ENCODE measurements around the gene FBXO28. TPM values are rescaled to one million over a fixed set of nuclear protein-coding genes. Genes with fewer than 3 reads are reported as not detected.
A peak's percentile ranks its signal among the peaks of the same experiment; 100 is the strongest.

The FBXO28 gene
- total RNA-seq, 1 experiment from 2014 or later = 35.9 TPM

DNA sequence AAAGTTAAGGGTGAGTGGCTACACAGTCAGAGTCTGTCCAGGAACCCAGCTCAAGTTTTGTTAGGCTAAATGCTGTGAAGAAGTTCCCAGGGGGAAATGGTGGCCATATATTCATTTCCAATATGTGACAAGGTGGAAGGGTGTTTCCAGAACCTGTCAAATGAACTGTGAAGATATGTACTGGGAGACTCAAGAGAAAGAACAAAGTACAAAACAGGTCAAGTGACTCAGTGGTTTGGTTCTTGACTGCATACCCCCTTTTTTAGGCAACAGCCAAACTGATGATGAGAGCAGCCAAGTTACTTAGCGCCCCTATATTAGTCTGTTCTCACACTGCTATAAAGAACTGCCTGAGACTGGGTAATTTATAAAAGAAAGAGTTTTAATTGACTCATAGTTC, 18.6 kb upstream of the FBXO28 start:
- no peak for DNase-seq (ENCODE audit: low read depth)

DNA sequence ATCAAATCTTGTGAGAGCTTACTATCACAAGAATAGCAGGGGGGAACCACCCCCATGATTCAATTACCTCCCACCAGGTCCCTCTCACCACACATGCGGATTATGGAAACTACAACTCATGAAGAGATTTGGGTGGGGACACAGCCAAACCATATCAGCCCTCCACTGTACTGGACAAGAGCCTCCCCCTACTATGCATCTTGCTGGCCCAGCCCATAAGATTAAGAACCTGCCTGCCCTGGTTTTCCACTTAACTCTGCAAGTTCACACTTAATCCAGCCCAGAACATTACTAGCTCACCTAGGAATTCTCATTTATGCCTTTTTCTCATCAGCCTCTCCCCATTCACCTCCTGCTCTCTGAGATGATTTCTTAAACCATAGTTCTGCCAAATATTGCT, 18.0 kb upstream of the FBXO28 start:
- no peak for DNase-seq (ENCODE audit: low read depth)

DNA sequence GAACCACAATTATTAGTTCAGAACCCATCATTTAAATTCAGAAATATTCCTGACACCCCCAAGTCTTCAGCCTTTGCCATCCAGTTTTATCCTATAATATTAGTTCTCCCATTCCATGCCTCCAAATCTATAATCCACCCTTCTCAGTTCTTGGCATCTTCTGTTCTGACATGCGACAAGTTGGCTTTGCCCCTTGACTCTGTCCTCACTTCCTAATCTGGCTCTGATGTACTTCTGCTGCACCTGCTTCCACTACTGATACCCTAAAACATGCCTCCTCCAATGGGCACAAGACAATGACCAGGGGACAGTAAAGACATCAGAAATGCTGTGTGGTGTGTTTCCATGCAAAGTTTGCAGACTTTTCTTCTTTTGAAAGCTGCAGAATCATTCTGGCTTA, 17.1 kb upstream of the FBXO28 start:
- no peak for DNase-seq (ENCODE audit: low read depth)

DNA sequence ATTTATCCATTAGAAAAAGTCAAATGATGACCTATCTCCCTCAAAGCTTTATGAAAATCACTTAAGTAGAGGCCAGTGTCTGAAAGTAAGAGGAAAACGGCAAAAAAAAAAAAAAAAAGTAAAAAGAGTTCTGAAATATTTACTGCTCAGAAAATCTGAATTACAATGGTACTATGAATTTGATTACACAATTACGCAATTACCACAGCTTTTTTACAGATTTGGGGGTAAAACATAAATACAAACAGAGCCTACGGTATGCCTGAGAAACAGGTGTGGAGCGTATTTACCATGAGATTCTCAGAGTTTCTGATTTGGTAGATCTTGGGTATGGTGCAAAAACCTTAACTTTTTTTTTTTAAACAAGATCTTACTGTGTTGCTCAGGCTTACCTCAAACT, 15.9 kb upstream of the FBXO28 start:
- no peak for DNase-seq (ENCODE audit: low read depth)

DNA sequence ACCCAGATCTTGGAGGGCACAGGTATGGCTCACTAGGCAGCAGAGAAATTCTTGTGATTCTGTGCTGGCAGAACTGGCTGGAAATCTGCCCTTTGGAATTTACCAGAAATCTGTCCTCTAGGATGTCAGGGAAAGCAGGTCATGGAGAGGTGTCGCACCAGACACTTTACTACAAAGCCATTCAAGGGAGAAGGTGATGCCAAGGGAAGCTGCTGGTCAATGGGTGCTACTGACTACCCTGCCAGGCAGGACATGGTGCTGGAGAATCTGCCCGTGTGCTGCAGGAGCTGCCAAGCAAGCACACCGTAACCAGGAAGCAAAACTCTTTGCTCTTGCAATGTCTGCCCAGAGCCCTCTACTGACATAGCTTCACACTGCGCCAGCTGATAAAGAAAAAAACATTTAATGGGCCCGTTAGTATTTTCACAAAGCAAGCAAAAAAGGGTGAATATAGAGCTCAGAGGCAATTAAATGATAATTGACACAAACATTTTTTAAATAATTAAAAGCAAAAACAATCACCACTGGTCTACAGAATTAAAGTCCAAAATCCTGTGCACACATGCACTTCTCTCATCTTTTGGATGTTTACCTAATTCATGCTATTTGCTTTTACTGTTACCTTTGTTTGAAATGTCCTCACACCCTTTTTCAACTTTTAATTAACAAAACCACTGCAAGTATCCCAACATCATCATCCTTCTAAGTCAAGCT, 7.2 kb upstream of the FBXO28 start:
- DNase-seq (ENCODE audit: low read depth) = peak; percentile 72

DNA sequence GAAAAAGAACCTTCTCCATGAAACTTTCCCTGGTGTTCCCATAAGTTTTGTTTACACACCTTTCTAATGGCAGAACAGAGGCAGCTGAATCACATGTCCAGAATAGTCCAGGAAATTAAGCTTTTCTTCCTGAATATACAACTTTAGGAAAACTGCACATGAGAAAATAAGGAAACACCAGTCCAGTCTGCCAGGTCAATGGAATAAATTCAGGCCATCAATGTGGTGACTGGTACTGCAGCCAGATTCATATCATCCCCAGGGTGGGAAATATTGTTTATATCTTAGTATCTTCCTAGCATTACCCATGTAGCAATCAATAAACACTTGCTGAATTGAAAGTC, 6.7 kb upstream of the FBXO28 start:
- no peak for DNase-seq (ENCODE audit: low read depth)

DNA sequence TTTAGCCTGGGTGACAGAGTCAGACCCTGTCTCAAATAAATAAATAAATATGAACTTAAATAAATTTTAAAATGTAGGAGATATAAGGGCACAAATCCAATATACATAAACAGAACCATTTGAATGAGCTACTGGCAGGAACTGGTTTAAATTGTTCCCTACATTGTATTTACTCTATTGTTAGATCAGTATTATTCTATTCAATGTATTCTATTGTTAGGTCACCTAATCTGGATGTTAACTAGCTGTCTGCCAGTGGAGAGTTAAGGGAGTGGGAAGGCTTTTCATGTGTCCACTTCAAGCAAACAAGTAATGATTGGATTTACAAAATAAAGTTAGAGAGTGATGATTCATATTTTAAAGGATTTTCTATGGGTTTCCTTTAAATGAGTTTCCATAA, 4.9 kb upstream of the FBXO28 start:
- no peak for DNase-seq (ENCODE audit: low read depth)

DNA sequence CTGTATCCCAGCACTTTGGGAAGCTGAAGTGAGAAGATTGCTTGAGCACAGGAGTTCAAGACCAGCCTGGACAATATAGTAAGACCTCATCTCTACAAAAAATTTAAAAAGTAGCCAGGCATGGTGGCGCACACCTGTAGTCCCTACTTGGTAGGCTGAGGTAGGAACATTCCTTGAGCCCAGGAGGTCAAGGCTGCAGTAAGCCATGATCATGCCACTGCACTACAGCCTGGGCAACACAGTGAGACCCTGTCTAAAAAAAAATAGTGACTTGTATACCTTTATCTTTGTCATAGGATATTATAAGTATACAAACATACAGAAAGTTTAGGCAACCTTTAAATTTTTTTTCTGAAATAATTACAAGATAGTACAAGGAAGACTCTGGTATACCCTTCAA, 3.9 kb upstream of the FBXO28 start:
- no peak for DNase-seq (ENCODE audit: low read depth)

DNA sequence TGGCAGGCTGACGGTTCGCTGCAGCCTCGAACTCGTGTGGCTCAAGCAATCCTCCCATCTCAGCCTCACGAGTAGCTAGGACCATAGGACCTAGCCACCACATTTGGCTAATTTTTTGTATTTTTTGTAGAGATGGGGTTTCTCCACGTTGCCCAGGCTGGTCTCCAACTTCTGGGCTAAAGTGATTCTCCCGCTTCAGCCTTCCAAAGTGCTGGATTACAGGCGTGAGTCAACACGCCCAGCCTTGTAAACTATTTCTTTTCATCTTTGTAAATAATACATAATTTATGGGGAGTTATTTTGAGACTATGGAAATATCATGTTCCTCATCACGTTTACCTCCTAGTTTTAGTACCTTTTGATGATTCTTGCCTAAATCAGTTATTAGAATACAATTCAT, 906 bp upstream of the FBXO28 start:
- no peak for DNase-seq (ENCODE audit: low read depth)

DNA sequence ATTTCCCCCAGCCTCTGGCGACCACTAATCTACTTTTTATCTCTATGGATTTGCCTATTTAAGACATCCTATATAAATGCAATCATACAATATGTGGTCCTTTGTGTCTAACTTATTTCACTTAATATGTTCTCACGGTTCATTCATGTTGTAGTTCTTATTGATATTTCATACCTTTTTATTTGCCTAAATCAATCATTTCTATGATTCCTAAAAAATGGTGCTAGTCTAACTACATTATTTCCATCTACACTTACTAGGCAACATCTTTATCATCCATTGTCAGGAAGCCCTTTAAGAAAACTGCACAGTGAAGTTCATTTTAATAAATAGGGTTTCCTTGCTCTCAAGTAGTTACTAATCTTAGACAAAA, 380 bp upstream of the FBXO28 start:
- no peak for DNase-seq (ENCODE audit: low read depth)

DNA sequence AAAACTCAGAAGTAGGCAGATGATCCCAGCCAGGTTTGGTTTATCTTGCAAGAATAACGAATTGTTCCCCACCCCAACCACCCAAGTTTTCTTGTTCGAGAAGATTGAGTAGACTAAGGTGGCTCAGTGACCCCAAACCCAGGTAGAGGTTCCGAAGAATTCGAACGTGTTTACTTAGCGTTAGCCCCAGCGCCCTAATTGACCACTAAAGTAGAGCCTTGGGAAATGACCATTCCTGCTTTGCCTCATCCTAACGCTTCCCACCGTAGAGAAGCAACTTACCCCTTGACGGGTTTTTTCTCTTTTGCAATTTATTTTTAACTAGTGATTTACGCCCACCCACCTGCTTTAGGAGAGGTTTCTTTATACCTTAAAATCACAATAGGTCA, 870 bp downstream of the FBXO28 start:
- DNase-seq (ENCODE audit: low read depth) = peak; percentile 18

DNA sequence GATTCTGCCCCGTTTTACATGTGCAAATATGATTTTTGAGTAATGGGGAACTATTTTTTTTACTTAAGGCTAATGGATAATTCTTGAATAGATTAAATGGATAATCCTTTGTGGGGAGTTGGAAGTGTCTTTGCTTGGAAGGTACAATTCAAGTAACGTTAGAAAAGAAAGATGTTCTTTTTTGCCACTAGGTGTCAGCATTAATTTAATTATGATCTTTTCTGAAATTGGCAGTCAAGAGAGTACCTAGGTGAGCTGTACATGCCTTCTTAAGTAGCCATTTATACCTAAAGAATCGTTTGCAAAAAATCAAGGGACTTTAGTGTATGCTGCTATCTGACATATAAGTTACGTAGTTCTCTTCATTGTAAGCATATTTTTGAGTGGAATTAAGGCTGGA, 2.2 kb downstream of the FBXO28 start:
- peak; percentile 67 for DNase-seq (ENCODE audit: low read depth)

DNA sequence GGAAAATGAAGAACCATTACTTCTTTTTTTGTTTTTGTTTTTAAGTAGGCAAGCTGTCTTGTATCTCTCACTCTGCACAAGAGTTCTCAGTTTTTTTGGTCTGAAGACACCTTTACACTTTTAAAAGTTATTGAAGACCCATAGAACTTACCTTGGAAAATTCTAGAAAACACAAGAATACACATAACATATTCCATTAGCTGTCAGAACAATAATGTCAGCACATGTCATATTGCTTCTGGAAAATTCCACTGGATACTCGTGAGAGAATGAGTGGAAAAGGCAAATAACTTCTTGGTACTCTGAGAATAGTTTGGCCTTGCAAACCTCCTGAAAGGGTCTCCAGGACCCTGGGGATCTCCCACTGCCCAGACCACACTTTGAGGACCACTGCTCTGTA, 4.8 kb downstream of the FBXO28 start:
- no peak for DNase-seq (ENCODE audit: low read depth)

DNA sequence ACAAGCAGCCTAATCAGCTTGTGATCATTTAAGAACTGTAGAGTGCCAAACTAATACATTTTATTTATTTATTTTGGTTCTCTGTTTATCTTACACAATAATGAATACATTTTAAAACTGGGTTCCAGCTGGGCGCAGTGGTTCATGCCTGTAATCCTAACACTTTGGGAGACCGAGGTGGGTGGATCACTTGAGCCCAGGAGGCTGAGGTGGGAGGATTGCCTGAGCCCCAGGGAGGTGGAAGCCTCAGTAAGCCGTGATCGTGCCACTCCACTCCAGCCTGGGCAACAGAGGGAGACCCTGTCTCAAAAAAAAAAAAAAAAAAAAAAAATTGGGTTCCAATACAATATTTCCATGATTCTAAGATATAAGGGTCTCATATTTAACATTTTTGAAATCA, 9.2 kb downstream of the FBXO28 start:
- DNase-seq (ENCODE audit: low read depth) = no peak

DNA sequence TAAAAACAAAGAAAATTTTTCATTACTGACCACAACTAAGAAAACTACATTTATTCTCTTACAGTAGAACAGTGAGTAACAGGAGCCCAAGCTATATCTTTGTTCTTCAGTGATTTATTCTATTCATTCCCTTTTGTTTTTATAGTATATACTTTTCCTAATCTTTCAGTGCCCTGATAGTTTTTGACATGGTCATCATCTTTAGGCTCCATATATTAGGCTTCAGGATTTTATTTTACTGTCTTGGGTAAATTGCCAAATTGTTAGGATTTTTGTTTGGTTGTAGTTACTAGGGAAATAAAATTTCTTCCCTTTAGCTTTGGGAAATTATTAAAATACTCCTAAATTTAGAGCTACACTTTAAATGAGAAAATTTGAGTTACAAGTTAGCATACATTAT, 10.3 kb downstream of the FBXO28 start:
- DNase-seq (ENCODE audit: low read depth) = no peak

DNA sequence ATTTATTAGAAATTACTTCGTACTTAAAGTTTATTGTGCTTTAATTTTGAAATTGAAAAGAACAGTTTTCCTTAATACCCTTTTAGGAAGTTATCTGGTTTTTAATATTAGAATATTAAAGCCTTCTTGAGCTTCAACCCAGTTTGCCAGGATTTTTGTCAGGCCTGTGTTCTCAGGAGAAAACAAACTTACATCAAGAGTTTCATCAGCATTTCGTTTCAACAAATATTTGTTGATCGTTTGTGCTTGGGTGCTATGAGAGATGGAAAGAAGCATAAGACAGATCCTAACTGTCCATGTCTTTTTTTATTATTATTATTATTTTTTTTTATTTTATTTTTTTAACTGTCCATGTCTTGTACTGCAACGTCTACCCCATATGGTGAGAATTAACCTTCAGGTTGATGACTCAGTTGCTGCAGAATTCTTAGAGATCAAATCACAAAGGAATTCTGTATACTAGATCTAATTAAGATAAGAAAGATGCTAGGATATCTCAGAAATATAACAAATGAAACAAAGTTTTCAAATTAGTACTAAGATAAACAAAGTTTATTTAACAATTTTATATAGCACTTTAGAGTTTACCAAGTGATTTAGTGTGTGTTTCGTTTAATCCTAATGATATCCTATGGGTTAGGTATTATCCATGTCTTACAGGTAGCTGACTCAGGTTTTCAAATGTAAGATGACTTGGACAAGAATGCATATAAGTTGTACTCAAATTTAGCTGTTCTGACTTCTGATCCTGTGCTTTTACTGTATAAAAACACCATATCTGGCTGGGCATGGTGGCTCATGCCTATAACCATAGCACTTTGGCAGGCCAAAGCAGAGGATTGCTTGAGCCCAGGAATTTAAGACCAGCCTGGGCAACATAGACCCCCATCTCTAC, 14.3 kb downstream of the FBXO28 start:
- peak; percentile 77 for DNase-seq (ENCODE audit: low read depth)

DNA sequence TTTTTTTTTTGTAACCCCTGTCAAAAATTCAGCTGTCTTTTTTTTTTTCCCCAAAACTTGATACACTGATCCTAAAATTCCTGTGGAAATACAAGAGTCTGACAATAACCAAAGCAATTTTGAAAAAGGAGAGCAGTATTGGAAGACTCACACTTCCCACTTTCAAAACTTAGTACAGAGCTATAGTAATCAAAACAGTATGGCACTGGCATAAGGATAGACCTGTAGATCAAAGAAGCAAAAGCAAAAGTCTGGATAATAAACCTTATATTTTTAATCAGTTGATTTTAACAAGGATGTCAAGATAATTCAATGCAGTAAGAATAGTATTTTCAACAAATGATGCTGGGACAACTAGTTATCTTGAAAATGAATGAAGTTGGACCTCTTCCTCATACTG, 17.3 kb downstream of the FBXO28 start:
- DNase-seq (ENCODE audit: low read depth) = no peak

DNA sequence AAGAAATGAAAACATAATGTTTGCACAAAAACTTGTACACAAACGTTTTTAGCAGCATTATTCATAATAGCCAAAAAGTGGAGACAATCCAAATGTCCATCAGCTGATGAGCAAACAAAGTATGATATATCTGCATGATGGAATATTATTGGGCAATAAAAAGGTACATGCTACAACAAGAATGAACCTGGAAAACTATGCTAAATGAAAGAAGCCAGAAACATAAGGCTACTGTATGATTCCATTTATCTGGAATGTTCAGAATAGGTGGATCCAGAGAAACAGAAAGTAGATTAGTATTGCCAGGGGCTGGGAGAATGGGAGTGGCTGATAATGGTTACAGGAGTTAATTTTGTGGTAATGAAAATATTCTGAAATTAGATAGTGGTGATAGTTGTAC, 19.0 kb downstream of the FBXO28 start:
- no peak for DNase-seq (ENCODE audit: low read depth)

DNA sequence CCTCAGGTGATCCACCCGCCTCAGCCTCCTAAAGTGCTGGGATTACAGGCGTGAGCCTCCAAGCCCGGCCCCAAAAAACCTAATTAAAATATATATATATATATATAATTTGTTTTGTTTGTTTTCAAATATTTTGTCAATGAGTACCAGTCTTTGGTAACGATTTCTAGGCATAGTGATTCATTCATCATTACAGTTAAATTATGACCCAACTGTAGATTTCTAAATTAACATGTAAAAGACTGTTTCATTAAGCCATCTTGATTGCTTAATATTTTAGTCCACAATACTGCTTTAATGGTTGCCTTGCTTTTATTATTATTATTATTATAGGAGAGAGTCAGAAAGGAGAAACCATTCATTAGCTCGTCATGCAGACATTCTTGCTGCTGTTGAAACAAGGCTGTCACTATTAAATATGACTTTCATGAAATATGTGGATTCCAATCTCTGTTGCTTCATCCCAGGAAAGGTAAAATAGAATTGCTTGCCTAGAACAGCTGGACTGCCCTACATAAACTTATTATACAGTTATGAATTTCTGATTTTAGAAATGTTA, 19.9 kb downstream of the FBXO28 start:
- DNase-seq (ENCODE audit: low read depth) = no peak

DNA sequence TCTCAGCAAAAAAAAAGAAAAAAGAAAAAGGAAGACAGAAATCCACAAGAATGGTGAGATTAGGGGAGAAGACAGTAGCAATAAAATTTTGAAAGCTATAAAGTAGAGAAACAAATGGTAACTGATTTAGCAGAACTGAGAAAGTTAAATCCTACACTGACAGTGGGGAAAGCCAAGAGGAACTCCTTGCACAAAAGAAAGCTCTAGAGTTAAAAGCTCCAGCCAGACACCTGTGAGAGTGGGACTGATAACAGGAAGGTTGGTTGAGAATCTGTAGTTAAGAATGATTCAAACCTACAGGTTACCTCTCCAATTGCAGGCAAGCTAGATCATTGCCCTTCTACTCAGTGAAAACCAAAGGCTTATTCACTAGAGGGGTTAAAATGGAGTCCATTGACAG, 23.6 kb downstream of the FBXO28 start:
- DNase-seq (ENCODE audit: low read depth) = no peak

DNA sequence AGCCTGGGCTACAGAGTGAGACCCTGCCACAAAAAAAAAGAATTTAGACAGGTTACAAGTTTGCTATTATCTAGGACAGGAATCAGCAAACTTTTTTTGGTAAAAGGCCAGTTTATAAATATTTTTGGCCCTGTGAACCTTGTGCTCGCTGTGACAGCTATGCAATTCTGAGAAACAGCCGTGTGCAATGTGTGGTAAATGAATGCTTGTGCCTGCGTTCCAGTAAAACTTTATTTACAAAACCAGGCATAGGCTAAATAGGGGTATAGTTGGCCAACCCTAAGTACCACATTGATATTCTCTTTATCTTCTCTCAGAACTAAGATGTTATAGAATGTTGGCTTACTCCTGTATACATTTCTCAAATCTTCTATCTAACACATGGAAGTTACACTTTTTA, 24.3 kb downstream of the FBXO28 start:
- DNase-seq (ENCODE audit: low read depth) = no peak

DNA sequence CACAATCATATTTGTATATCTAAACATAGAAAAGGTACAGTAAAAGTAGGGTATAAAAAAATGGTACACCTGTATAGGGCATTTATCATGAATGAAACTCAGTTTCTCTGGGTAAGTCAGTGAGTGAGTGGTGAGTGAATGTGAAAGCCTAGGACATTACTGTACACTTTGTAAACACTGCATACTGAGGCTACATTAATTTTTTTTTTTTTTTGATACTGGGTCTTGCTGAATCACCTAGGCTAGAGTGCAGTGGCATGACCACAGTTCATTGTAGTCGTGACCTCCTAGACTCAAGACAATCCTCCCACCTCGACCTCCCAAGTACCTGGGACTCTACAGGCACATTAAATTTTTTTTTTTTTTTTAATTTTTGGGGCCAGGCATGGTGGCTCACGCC, 27.8 kb downstream of the FBXO28 start:
- DNase-seq (ENCODE audit: low read depth) = no peak

DNA sequence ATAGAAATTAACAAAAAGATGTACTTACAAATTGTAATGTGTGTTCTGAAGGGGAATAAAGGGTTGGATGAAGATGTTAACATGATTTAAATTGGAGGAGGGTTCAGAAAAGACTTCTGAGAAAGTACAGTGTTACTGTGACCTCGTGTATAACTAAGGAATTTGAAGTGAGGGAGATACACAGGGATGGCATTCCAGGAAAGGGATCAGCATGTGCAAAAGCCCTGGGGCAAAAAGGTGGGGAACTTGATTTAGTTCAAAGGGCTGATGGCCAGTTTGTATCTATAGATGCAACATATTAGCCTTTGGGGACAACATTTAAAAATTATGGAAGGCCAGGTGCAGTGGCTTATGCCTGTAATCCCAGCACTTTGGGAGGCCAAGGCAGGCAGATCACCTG, 35.8 kb downstream of the FBXO28 start:
- DNase-seq (ENCODE audit: low read depth) = peak; percentile 11

All from M059J (cell line).